ENCODE results near the gene SLC28A2. TPM values are rescaled to one million over a fixed set of nuclear protein-coding genes. Genes with fewer than 3 reads are reported as not detected.
"Not testable (repeated sequence)": the region's sequence is repeated elsewhere in the genome, so short reads cannot be mapped to it uniquely, and the experiment has no call there.

SLC28A2 gene
- polyA plus RNA-seq, 1 donor from 2014 or later, result not detected

DNA sequence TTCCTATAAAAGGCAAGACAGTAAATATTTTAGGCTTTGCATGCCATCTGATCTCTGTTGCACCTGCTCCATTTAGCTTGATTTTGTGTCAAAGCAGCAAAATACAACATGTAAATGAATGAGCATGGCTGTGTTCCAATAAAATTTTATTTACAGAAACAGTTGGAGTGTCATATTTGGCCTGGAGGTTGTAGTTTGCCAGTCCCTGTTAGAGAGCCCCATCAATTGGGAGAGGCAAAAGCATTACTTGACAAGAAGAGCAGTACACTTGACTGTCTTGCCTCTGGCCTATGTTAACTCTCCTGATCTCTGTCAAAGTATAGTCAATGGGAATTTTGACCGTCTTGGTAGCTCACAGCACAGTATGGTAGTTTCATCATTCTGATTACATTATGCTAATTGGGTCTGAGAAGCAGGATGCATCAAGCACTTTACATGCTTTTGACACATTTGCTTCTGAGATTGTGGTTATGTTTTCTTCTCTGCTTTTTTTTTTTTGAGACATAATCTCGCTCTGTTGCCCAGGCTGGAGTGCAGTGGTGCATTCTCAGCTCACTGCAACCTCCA is 35.4 kb downstream of the SLC28A2 start:
- H3K27ac Mint-ChIP-seq, result no peak overlapping the region
- no peak overlapping the region for H3K4me3 Mint-ChIP-seq
- H3K9me3 Mint-ChIP-seq, result no peaks in the 10 kb centered on the region
- H3K36me3 Mint-ChIP-seq, result peaks cover 4% of the 10 kb centered on the region
- no peaks in the 10 kb centered on the region for H3K4me1 Mint-ChIP-seq
- peaks cover 3% of the 10 kb centered on the region for H3K27me3 Mint-ChIP-seq

DNA sequence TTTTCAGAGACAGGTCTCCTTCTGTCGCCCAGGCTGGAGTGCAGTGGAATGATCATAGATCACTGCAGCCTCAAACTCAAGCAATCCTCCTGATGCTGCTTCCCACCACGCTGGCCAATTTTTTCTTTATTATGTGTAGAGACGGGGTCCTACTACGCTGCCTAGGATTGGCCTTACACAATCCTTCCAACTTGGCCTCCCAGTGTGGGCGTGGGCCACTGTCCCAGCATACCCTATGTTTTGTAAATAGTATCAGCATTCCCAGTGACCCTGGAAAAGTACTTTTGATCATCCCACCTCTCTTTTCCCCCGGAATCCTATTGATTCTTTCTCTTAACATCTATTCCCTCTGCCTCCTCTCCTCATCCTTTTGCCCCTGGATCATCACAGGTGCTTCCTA is 36.9 kb downstream of the SLC28A2 start:
- Mint-ChIP-seq H3K9me3 (no peaks in the 10 kb centered on the region), H3K36me3 (peaks cover 4% of the 10 kb centered on the region), H3K27me3 (peaks cover 3% of the 10 kb centered on the region), H3K27ac (peak overlapping the region in 1 of 3 donors; percentile 17), H3K4me3 (no peak overlapping the region), H3K4me1 (no peaks in the 10 kb centered on the region)

DNA sequence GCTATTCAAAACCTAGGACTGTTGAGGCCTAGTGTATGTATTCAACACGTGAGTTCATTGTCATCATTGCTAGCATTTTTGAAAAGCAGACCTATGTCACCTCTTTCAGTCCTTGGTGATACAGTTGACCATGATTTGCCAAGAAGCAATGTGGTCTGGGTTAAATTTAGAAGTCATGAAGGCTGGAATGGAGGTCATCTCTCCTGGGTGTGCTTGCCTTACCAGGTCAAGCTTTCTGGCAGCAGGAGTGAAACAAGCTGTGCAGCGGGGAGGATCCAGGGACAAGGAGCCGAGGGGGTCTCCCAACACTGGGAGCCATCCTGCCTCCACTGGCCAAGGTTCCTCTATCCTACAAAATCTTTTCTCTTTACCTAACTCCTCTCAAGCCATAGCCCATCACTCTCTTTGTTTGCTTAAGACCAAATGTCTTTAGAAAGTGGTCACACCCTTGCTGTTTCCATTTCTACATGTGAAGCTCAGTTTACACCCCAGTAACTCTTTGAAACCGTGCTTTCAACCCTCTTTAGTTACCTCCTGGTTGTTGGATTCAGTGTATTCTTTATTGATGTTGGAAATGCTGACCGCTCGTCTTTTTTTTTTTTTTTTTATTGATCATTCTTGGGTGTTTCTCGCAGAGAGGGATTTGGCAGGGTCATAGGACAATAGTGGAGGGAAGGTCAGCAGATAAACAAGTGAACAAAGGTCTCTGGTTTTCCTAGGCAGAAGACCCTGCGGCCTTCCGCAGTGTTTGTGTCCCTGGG is 40.0 kb downstream of the SLC28A2 start:
- H3K27me3 Mint-ChIP-seq, result peaks cover 5% of the 10 kb centered on the region
- peaks cover 3 to 9% (median 9%) of the 10 kb centered on the region in 3 donors for H3K9me3 Mint-ChIP-seq
- H3K36me3 Mint-ChIP-seq, result peaks cover 4% of the 10 kb centered on the region
- no peaks in the 10 kb centered on the region for H3K4me1 Mint-ChIP-seq
- H3K4me3 Mint-ChIP-seq, result no peak overlapping the region
- no peak overlapping the region for H3K27ac Mint-ChIP-seq

DNA sequence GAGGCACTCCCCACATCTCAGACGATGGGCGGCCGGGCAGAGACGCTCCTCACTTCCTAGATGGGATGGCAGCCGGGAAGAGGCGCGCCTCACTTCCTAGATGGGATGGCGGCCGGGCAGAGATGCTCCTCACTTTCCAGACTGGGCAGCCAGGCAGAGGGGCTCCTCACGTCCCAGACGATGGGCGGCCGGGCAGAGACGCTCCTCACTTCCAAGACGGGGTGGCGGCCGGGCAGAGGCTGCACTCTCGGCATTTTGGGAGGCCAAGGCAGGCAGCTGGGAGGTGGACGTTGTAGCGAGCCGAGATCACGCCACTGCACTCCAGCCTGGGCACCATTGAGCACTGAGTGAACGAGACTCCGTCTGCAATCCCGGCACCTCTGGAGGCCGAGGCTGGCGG is 41.3 kb downstream of the SLC28A2 start:
- not testable (repeated sequence) for H3K4me1 Mint-ChIP-seq, H3K27ac Mint-ChIP-seq, H3K27me3 Mint-ChIP-seq, H3K36me3 Mint-ChIP-seq, H3K4me3 Mint-ChIP-seq
- peaks cover 5 to 16% (median 12%) of the 10 kb centered on the region in 3 donors for H3K9me3 Mint-ChIP-seq

DNA sequence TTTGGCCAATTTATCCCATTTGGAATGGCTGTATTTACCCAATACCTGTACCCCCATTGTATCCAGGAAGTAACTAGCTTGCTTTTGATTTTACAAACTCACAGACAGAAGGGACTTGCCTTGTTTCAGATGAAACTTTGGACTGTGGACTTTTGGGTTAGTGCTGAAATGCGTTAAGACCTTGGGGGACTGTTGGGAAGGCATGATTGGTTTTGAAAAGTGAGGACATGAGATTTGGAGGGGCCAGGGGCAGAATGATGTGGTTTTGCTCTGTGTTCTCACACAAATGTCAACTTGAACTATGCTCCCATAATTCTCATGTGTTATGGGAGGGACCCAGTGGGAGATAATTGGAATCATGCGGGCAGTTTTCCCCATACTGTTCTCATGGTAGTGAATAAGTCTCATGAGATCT is 46.9 kb downstream of the SLC28A2 start:
- H3K4me1 Mint-ChIP-seq, H3K27ac Mint-ChIP-seq, H3K36me3 Mint-ChIP-seq, H3K4me3 Mint-ChIP-seq, H3K27me3 Mint-ChIP-seq: not testable (repeated sequence)
- peaks cover 8 to 22% (median 18%) of the 10 kb centered on the region in 3 donors for H3K9me3 Mint-ChIP-seq

DNA sequence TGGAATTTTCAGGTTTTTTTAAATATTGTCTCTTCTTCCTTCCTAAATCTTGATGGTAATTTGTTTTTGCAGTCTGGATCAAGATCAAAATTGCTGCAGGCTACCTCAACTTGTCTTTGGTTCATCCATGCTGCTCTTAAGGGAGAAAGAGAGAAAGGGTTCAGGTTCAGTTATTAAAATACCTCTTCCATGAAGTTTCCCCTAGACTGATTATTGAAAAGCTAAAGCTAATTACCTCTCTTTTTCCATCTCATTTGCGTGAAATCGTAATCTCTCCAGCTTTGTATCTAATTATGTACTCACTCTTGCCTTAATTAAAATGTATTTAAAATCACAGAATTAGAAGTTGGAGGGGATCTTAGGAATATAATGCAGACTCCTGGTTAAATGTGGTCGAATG is 52.7 kb downstream of the SLC28A2 start:
- Mint-ChIP-seq H3K36me3 (peaks cover 3% of the 10 kb centered on the region), H3K4me3 (no peak overlapping the region), H3K4me1 (peaks cover 0 to 6% (median 4%) of the 10 kb centered on the region in 3 donors), H3K9me3 (peaks cover 2 to 3% (median 3%) of the 10 kb centered on the region in 3 donors), H3K27ac (no peak overlapping the region), H3K27me3 (peaks cover 9% of the 10 kb centered on the region)

DNA sequence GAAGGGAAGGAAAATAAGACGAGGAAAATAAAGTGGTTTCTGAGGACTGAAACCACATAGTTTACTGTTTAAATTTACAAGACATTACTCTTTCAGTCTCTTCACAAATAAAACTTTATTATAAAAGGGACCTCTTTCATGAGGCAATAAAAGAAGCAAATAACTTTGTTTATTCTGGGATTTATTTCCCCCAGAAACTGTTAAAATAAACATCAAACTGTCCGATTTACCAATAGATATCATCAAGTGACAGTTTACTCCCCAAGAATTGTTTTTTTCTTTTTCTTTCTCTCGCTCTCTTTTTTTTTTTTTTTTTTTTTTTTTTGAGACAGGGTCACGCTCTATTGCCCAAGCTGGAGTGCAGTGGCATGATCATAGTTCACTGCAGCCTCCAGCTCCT is 54.1 kb downstream of the SLC28A2 start:
- Mint-ChIP-seq H3K27ac (no peak overlapping the region), H3K4me1 (peaks cover 0 to 6% (median 4%) of the 10 kb centered on the region in 3 donors), H3K9me3 (peaks cover 0 to 3% (median 2%) of the 10 kb centered on the region in 3 donors), H3K27me3 (peaks cover 11% of the 10 kb centered on the region), H3K4me3 (no peak overlapping the region), H3K36me3 (peaks cover 3% of the 10 kb centered on the region)

DNA sequence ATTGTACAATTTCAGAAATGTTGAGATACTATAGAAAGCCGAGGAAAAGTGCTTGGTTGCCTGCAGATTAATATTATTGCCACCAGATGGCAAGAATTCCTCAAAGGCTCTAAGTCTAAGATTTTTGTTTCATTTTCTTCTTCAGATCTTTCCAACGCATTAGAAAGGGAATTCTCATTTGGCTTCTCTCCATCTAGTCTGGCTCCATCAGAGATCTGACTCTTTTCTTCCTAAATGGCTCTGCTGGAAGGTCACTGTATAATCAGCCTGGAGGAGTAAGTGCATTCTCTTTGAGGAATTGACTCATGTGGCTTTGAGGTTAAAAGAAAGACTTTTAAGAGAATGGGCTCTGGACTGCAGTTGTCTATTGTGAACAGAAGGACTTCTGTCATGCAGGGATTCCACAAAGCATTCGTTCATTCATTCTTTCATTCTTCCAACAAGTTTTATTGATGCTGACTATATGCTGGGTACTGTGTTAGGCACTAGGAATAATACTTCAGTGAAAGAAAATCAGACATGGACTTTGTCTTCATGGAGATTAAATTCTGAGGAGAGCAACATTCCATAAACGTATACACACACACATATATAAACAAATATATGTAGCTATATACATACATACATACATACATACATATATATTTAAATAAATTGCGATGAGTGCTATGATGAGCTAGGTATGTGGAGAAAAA is 55.3 kb downstream of the SLC28A2 start:
- Mint-ChIP-seq H3K4me3 (peak overlapping the region in 3 of 4 donors; percentile 22 to 87 (median 78)), H3K4me1 (peaks cover 0 to 6% (median 4%) of the 10 kb centered on the region in 3 donors), H3K36me3 (peaks cover 3% of the 10 kb centered on the region), H3K9me3 (peaks cover 0 to 3% (median 2%) of the 10 kb centered on the region in 3 donors), H3K27me3 (peaks cover 13% of the 10 kb centered on the region), H3K27ac (no peak overlapping the region)

DNA sequence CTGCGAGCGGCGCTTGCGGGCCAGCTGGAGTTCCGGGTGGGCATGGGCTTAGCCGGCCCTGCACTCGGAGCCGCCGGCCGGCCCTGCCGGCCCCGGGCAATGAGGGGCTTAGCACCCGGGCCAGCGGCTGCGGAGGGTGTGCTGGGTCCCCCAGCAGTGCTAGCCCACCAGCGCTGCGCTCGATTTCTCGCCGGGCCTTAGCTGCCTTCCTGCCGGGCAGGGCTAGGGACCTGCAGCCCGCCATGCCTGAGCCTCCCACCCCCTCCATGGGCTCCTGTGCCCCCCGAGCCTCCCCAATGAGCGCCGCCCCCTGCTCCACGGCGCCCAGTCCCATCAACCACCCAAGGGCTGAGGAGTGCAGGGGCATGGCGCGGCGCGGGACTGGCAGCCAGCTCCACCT is 62.1 kb downstream of the SLC28A2 start:
- H3K9me3 Mint-ChIP-seq, H3K4me3 Mint-ChIP-seq, H3K4me1 Mint-ChIP-seq, H3K27ac Mint-ChIP-seq, H3K36me3 Mint-ChIP-seq, H3K27me3 Mint-ChIP-seq: not testable (repeated sequence)

DNA sequence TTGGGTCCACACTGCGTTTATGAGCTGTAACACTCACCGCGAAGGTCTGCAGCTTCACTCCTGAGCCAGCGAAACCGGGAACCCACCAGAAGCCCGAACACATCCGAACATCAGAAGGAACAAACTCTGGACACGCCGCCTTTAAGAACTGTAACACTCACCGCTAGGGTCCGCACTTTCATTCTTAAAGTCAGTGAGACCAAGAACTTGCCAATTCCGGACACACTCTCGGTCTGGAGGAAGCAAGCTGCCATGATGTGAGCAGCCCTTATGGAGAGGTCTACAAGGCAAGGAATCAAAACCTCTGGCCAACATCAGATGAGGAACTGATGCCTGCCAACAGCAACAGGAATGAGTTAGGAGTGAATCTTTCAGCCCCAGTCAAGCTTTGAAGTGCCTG is 62.9 kb downstream of the SLC28A2 start:
- H3K27ac Mint-ChIP-seq, result no peak overlapping the region
- H3K36me3 Mint-ChIP-seq, result no peaks in the 10 kb centered on the region
- H3K4me1 Mint-ChIP-seq, result no peaks in the 10 kb centered on the region
- peaks cover 8% of the 10 kb centered on the region for H3K27me3 Mint-ChIP-seq
- H3K9me3 Mint-ChIP-seq, result peaks cover 0 to 3% (median 1%) of the 10 kb centered on the region in 3 donors
- H3K4me3 Mint-ChIP-seq, result peak overlapping the region in 1 of 4 donors; percentile 39

DNA sequence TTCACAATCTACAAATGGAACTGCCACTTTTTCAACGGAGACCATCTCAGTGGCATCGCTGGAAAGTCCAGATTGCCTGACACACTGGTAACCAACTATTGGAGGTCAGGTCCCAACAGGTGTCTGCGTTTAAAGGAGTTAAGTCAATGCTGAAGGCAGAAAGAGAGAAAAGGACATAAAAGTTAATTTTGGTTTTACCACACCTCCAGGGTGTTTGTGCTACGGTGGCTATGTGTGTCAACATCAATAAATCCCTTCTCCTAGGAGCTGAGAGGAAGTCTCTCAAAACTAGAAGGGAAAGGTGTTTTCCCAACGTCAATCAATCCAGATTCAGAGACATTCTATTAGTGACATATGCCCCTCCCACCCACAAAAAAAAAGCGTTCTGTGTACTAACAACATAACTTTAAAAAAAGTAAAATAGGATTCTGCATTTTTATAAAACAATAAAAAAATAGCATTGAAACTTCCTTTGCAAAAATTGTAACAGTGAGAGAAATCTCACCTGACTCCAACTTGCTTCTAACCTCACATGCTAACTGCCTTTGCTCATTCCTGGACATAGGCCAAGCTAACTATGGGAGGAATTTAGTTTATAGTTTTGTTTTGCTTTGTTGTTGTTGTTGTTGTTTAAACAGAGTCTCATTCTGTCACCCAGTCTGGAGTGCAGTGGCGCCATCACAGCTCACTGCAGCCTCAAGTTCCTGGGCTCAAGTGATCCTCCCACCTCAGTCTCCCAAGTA is 67.6 kb downstream of the SLC28A2 start:
- H3K27me3 Mint-ChIP-seq, result peaks cover 7% of the 10 kb centered on the region

DNA sequence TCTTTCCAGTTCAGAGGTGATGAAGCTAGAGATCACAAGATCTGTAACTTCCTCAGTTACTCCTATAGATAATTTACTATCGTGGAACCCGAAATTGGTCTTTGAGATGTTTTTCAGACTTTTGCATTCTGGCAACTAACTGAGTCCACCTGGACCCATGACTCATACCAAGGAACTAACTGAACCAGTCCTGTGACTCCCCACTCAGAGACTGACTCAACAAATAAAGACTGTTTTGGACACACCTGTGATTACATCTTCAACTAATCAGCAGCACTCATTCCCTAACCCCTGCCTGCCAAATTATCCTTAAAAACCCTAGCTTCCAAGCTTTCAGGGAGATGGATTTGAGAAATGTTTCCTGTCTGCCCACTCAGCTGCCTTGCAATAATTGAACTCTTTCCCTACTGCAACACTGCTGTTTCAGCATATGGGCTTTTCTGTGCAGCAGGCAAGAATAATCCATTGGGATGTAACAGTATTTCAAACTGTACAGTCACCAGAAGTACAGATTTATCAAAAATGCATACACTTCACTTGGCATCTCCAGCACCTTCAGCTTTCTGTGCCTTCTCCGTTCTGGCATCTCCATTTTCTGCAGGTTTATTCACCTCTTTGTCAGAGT is 68.7 kb downstream of the SLC28A2 start:
- H3K27ac Mint-ChIP-seq, result no peak overlapping the region
- H3K4me3 Mint-ChIP-seq, result no peak overlapping the region
- peaks cover 2% of the 10 kb centered on the region for H3K36me3 Mint-ChIP-seq
- H3K4me1 Mint-ChIP-seq, result no peaks in the 10 kb centered on the region
- peaks cover 6% of the 10 kb centered on the region for H3K27me3 Mint-ChIP-seq
- H3K9me3 Mint-ChIP-seq, result peaks cover 0 to 1% (median 0%) of the 10 kb centered on the region in 3 donors

More for the DNA sequence above, 67.6 kb downstream of the SLC28A2 start:
- H3K9me3 Mint-ChIP-seq, result peaks cover 0 to 3% (median 1%) of the 10 kb centered on the region in 3 donors
- peak overlapping the region in 1 of 3 donors; percentile 47 for H3K27ac Mint-ChIP-seq
- no peaks in the 10 kb centered on the region for H3K36me3 Mint-ChIP-seq
- no peaks in the 10 kb centered on the region for H3K4me1 Mint-ChIP-seq
- no peak overlapping the region for H3K4me3 Mint-ChIP-seq

DNA sequence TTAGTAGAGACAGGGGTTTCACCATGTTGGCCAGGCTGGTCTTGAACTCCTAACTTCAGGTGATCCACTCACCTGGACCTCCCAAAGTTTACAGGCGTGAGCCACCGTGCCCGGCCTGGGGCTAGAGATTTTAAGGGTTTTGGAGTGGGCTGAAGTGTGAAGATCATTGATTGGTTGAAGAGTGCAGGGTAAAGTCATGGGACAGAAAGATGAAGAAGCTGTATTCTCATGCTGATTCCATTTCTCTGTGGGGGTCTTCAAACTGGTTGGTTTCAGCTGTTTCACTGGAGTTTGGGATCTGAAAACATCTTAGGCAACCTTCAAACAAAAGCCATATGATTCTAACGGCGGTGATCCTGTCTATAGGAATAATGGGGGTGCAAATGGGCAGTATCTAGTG is 74.2 kb downstream of the SLC28A2 start:
- Mint-ChIP-seq H3K36me3 (peaks cover 2% of the 10 kb centered on the region), H3K4me3 (no peak overlapping the region), H3K27ac (no peak overlapping the region), H3K4me1 (no peaks in the 10 kb centered on the region), H3K9me3 (no peaks in the 10 kb centered on the region), H3K27me3 (peaks cover 14% of the 10 kb centered on the region)

DNA sequence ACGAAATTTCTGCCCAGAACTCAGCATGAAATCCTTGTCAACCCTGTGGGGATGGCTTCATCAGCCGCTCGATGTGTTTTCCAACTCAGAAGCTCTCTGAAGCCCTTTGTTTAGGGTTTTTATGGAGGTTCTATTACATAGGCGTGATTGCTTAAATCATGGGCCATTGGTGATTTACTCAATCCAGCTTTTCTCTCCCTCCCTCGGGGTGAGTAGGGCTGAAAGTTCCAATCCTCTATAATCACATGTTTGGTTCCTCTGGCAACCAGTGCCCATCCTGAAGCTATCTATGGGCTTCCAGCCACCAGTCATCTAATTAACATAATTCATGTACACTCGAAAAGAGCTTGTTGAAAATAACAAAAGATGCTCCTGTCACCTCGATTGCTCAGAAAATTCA is 74.7 kb downstream of the SLC28A2 start:
- Mint-ChIP-seq H3K27me3 (peaks cover 14% of the 10 kb centered on the region), H3K4me3 (no peak overlapping the region), H3K27ac (peak overlapping the region in 1 of 3 donors; percentile 10), H3K4me1 (no peaks in the 10 kb centered on the region), H3K36me3 (peaks cover 2% of the 10 kb centered on the region), H3K9me3 (no peaks in the 10 kb centered on the region)

Measured in IgD-negative memory B cell (primary cell).